H1 (cell line): ENCODE measurements around the gene C5. TPM values are rescaled to one million over a fixed set of nuclear protein-coding genes. Genes with fewer than 3 reads are reported as not detected.

ENCODE experiments used
- BACH1 ChIP-seq: IDR thresholded peaks from 2 replicates; pipeline ENCODE4 v1.6.1; 2012; ENCODE audit warnings: low read length, improper control_type of control experiment
- FOSL1 ChIP-seq: IDR thresholded peaks from 2 replicates; pipeline ENCODE4 v1.6.1; 2011; ENCODE audit warnings: mild to moderate bottlenecking, low read depth, low read length, moderate library complexity; ENCODE audit not compliant: insufficient read depth
- GTF2F1 ChIP-seq: IDR thresholded peaks from 2 replicates; pipeline ENCODE4 v1.6.1; 2012; ENCODE audit warnings: low read depth, low read length, improper control_type of control experiment, borderline replicate concordance
- JUN ChIP-seq: IDR thresholded peaks from 2 replicates; pipeline ENCODE4 v1.6.1; 2011; ENCODE audit warnings: low read depth, mild to moderate bottlenecking, improper control_type of control experiment, low read length
- polyA plus RNA-seq, 7 experiments: library from polyadenylated mRNA; depleted of rRNA in 3 of 7; stranded (reverse) in 5 of 7; unstranded in 2 of 7; fragments of >200 nt in 5 of 7; fragments of 200-250 nt in 2 of 7; gene quantifications; 1 replicate in 5 of 7; 2 replicates in 1 of 7; 4 replicates in 1 of 7; pipeline versions ENCODE4 v1.2.1 to v1.2.3, GENCODE V29; 2011 to 2013; ENCODE audit warnings: missing spikeins in 2 of 7, mixed read lengths in 2 of 7
- total RNA-seq: library from RNA; stranded (reverse); fragmentation: NEBNext Ultra II Directional; extraction: Animal tissue kit (Norgen Biotek cat#: 25700); gene quantifications from 2 replicates; pipeline ENCODE4 v1.2.1, GENCODE V29; 2021

Gene C5
- total and polyA plus RNA-seq, 2 of the 8 experiments (the other 6 are each of a cell fraction or from before 2014, with no cell fraction given), result 0.24 to 0.35 TPM

DNA sequence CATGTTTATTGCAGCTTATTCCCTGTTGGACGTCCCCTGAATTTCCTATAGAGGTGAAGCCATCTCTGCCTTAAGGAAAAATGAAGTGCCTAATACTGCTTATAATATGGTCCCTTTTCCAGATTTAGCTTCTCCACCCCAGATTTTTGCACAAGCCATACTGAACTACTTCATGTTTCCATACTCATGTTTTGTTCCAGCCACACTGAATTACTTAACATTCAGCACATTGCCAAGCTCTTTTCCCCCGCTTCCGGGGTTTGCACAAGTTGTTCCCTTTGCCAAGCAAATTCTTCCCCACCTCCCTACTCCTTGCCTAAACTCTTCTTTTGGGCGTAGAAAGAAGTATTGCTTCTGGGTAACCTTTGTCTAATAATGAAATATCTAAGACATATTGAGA, 23.0 kb upstream of the C5 start (continued):
- TF ChIP-seq JUN (no peak), BACH1 (no peak), FOSL1 (no peak), GTF2F1 (no peak)
